ENCODE data around the gene SEC14L5. TPM values are rescaled to one million over a fixed set of nuclear protein-coding genes. Genes with fewer than 3 reads are reported as not detected.

Gene SEC14L5
- polyA plus RNA-seq, 3 donors, result 0.03 TPM; not detected in 2

DNA sequence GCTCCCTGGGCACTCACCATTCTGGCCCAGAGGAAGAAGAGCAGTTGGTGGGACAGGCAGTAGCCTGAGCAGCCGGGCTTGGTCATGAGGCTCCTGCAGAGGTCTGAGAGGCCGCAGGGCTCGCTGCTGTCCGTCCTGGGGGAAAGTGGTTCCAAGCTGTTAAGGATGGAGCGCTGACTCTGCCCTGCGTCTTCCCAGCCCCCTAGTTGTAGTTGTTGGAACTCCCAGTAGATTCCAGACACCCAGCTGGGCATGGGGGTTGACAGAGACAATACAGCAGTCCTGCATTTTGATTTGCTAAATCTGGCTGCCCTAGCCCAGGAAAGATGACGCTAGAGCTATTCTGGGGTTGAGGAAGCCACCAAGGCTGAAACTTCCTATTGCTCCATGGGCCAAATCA, 100.3 kb downstream of the SEC14L5 start:
- no CpG with 5 or more reads among the region's 7 CpGs for WGBS (ENCODE audit: insufficient coverage)
- H3K79me2 ChIP-seq (ENCODE audit: insufficient read depth, low read length), result no peaks in the 10 kb centered on the region

DNA sequence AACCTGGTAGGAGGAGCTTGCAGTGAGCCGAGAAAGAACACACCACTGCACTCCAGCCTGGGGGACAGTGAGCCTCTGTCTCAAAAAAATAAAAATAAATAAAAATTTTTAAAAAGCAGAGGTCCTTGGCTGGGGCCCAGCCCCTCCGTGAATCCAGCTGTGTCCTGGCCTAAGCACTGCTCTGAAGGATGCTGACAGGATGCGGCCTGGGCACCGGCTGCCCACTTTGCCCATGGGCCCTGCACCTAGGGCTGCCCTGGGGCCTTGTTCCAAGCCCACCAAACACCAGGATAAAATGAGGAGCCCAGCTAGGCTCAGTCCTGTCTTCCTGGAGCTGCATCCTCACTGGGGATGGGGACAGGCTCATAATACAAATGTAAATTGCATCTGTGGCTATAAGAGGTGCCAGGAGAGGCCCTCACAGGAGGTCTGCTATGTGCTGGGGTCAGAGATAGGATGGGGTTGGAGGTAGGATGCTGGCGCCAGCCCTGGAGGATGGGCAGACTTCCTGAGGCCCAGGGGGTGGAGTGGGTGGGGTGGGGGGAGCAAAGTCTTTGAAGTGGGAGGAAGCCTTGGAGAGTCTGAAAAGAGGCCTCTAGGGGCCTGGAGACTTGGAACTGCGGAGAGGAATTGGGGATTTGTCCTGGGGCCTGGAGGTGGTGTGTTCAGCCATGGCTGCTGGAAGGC, 101.4 kb downstream of the SEC14L5 start:
- no peaks in the 10 kb centered on the region for H3K27me3 ChIP-seq (ENCODE audit: control insufficient read depth in 2 of 2, insufficient read depth in 2 of 2, low read length in 2 of 2)
- H3K9me3 ChIP-seq (replicated peaks in 1 of 2; ENCODE audit: control insufficient read depth in 1 of 2, insufficient read depth in 1 of 2, low read length in 2 of 2), result no peaks in the 10 kb centered on the region
- TF ChIP-seq, protein P1, sequence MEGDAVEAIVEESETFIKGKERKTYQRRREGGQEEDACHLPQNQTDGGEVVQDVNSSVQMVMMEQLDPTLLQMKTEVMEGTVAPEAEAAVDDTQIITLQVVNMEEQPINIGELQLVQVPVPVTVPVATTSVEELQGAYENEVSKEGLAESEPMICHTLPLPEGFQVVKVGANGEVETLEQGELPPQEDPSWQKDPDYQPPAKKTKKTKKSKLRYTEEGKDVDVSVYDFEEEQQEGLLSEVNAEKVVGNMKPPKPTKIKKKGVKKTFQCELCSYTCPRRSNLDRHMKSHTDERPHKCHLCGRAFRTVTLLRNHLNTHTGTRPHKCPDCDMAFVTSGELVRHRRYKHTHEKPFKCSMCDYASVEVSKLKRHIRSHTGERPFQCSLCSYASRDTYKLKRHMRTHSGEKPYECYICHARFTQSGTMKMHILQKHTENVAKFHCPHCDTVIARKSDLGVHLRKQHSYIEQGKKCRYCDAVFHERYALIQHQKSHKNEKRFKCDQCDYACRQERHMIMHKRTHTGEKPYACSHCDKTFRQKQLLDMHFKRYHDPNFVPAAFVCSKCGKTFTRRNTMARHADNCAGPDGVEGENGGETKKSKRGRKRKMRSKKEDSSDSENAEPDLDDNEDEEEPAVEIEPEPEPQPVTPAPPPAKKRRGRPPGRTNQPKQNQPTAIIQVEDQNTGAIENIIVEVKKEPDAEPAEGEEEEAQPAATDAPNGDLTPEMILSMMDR (IDR thresholded peaks at IDR 0.05), result no peak
- H3K9ac ChIP-seq (ENCODE audit: insufficient read depth, low read length, poor library complexity, severe bottlenecking), result peak overlapping the region; percentile 27
- H3K79me2 ChIP-seq (ENCODE audit: insufficient read depth, low read length), result no peaks in the 10 kb centered on the region
- H3K36me3 ChIP-seq (replicated peaks in 1 of 2; ENCODE audit: control insufficient read depth in 1 of 2, insufficient read depth in 2 of 2, low read length in 2 of 2), result no peaks in the 10 kb centered on the region
- Mint-ChIP-seq H3K36me3 (no peaks in the 10 kb centered on the region), H3K4me1 (peaks cover 10% of the 10 kb centered on the region), H3K27me3 (ENCODE audit: low read depth in 3 of 3) (peaks cover 5 to 15% (median 5%) of the 10 kb centered on the region in 3 donors), H3K27ac (no peak overlapping the region), H3K4me3 (no peak overlapping the region), H3K9me3 (no peaks in the 10 kb centered on the region)
- H3K4me1 ChIP-seq (ENCODE audit: control insufficient read depth in 1 of 2, insufficient read depth in 2 of 2, low read length in 2 of 2), result peaks cover 7 to 8% of the 10 kb centered on the region in 2 donors
- no peaks in the 10 kb centered on the region for H4K20me1 ChIP-seq (ENCODE audit: insufficient read depth, low read length)
- DNase-seq, result no peak
- no peak overlapping the region for H3K4me3 ChIP-seq (replicated peaks in 1 of 3; ENCODE audit: low read depth in 2 of 3, low read length in 3 of 3)
- H2AFZ ChIP-seq (ENCODE audit: insufficient read depth, low read depth, low read length, poor library complexity, severe bottlenecking), result no peak overlapping the region
- whole genome bisulfite sequencing (ENCODE audit: insufficient coverage), result 86% methylated on average over 1 of the region's 6 CpGs
- no peak overlapping the region for H3K4me2 ChIP-seq (replicated peaks; ENCODE audit: extremely low read depth, low read length, poor library complexity, severe bottlenecking)
- no peak overlapping the region for H3K27ac ChIP-seq (ENCODE audit: low read depth in 1 of 2, low read length in 2 of 2)
- intact Hi-C loops (cut with micrococcal nuclease), result no loop called here

More for the DNA sequence above, 100.3 kb downstream of the SEC14L5 start:
- H4K20me1 ChIP-seq (ENCODE audit: insufficient read depth, low read length), result no peaks in the 10 kb centered on the region
- intact Hi-C loops (cut with micrococcal nuclease), result no loop called here
- no peaks in the 10 kb centered on the region for H3K9me3 ChIP-seq (replicated peaks in 1 of 2; ENCODE audit: control insufficient read depth in 1 of 2, insufficient read depth in 1 of 2, low read length in 2 of 2)
- no peaks in the 10 kb centered on the region for H3K36me3 Mint-ChIP-seq
- no peaks in the 10 kb centered on the region for H3K9me3 Mint-ChIP-seq
- H3K4me3 Mint-ChIP-seq, result no peak overlapping the region
- H3K27ac Mint-ChIP-seq, result no peak overlapping the region
- no peak overlapping the region for H3K4me3 ChIP-seq (replicated peaks in 1 of 3; ENCODE audit: low read depth in 2 of 3, low read length in 3 of 3)
- H3K27me3 Mint-ChIP-seq (ENCODE audit: low read depth in 3 of 3), result peaks cover 5 to 13% (median 5%) of the 10 kb centered on the region in 3 donors
- peak overlapping the region; percentile 21 for H3K9ac ChIP-seq (ENCODE audit: insufficient read depth, low read length, poor library complexity, severe bottlenecking)
- TF ChIP-seq, protein P1 (IDR thresholded peaks at IDR 0.05), result no peak
- no peak for DNase-seq
- H3K4me2 ChIP-seq (replicated peaks; ENCODE audit: extremely low read depth, low read length, poor library complexity, severe bottlenecking), result no peak overlapping the region
- H3K27me3 ChIP-seq (ENCODE audit: control insufficient read depth in 2 of 2, insufficient read depth in 2 of 2, low read length in 2 of 2), result no peaks in the 10 kb centered on the region
- no peak overlapping the region for H3K27ac ChIP-seq (ENCODE audit: low read depth in 1 of 2, low read length in 2 of 2)
- peaks cover 7 to 8% of the 10 kb centered on the region in 2 donors for H3K4me1 ChIP-seq (ENCODE audit: control insufficient read depth in 1 of 2, insufficient read depth in 2 of 2, low read length in 2 of 2)
- H2AFZ ChIP-seq (ENCODE audit: insufficient read depth, low read depth, low read length, poor library complexity, severe bottlenecking), result peak overlapping the region; percentile 52
- no peaks in the 10 kb centered on the region for H3K36me3 ChIP-seq (replicated peaks in 1 of 2; ENCODE audit: control insufficient read depth in 1 of 2, insufficient read depth in 2 of 2, low read length in 2 of 2)
- peaks cover 10% of the 10 kb centered on the region for H3K4me1 Mint-ChIP-seq

Data from CD14-positive monocyte (primary cell).